Brain microvascular endothelial cell (primary cell): ENCODE measurements around the gene NRK.
"Not testable (repeated sequence)": the region's sequence is repeated elsewhere in the genome, so short reads cannot be mapped to it uniquely, and the experiment has no call there.

Experiments
- DNase-seq: peaks from one replicate; pipeline ENCODE4 v3.0.0-alpha.2; 2020
- H3K27ac ChIP-seq: fragments of 250-450 bp; sonication (Bioruptor Pico); 2 replicates; pipeline ENCODE4 v1.5.1; 2020; ENCODE audit warnings: mild to moderate bottlenecking, moderate library complexity
- H3K27me3 ChIP-seq: fragments of 250-450 bp; sonication (Bioruptor Pico); replicated peaks from 2 replicates; pipeline ENCODE4 v1.5.1; 2020; ENCODE audit warnings: mild to moderate bottlenecking
- H3K36me3 ChIP-seq: fragments of 250-450 bp; sonication (Bioruptor Pico); replicated peaks from 2 replicates; pipeline ENCODE4 v1.5.1; 2020; ENCODE audit warnings: mild to moderate bottlenecking
- H3K4me3 ChIP-seq: 2 replicates; pipeline ENCODE4 v1.5.1; 2011; ENCODE audit warnings: low read depth, mild to moderate bottlenecking, control low read depth, low read length, moderate library complexity
- CTCF ChIP-seq: IDR thresholded peaks from 2 replicates; pipeline ENCODE4 v1.5.1; 2011; ENCODE audit warnings: low read depth, mild to moderate bottlenecking, moderate library complexity, low read length, control low read depth, inconsistent platforms; ENCODE audit errors: missing control alignments
- in situ Hi-C: cut with HindIII; loops from 2 replicates; pipeline ENCODE4 v1.10.0; 2017; ENCODE audit warnings: low sequenced_read_pairs, low pct_ligation_motif_present

Gene NRK

GRCh38 chrX:105981772-105982485 is 159.6 kb downstream of the NRK start:
- Histone ChIP-seq H3K36me3 (no peaks in the 10 kb centered on the region), H3K27me3 (no peaks in the 10 kb centered on the region), H3K4me3 (no peak overlapping the region), H3K27ac (no peak overlapping the region)
- TF ChIP-seq CTCF = no peak
- in situ Hi-C loops = no loop called here
- no peak for DNase-seq

- H3K27ac ChIP-seq, H3K4me3 ChIP-seq, DNase-seq, H3K36me3 ChIP-seq, H3K27me3 ChIP-seq, in situ Hi-C loops: not testable (repeated sequence)
Measured at GRCh38 chrX:105988487-105988886, 166.1 kb downstream of the NRK start.

- Histone ChIP-seq H3K27me3 (no peaks in the 10 kb centered on the region), H3K4me3 (no peak overlapping the region)
- no peak for TF ChIP-seq CTCF
Measured at GRCh38 chrX:105999294-105999693, 177.0 kb downstream of the NRK start.

GRCh38 chrX:106000203-106000602 is 177.9 kb downstream of the NRK start:
- Histone ChIP-seq H3K27ac (no peak overlapping the region), H3K36me3 (no peaks in the 10 kb centered on the region), H3K4me3 (no peak overlapping the region), H3K27me3 (no peaks in the 10 kb centered on the region)
- in situ Hi-C loops = no loop called here
- no peak for DNase-seq
- no peak for TF ChIP-seq CTCF

More at GRCh38 chrX:105999294-105999693, 177.0 kb downstream of the NRK start:
- DNase-seq = no peak
- Histone ChIP-seq H3K27ac (no peak overlapping the region), H3K36me3 (no peaks in the 10 kb centered on the region)
- in situ Hi-C loops = no loop called here

GRCh38 chrX:106000609-106001008 is 178.3 kb downstream of the NRK start:
- H3K27ac ChIP-seq, DNase-seq, in situ Hi-C loops, H3K4me3 ChIP-seq, H3K27me3 ChIP-seq, H3K36me3 ChIP-seq: not testable (repeated sequence)

GRCh38 chrX:106005684-106006083 is 183.3 kb downstream of the NRK start:
- in situ Hi-C loops = no loop called here
- Histone ChIP-seq H3K27ac (no peak overlapping the region), H3K27me3 (no peaks in the 10 kb centered on the region), H3K36me3 (no peaks in the 10 kb centered on the region), H3K4me3 (no peak overlapping the region)
- no peak for TF ChIP-seq CTCF
- no peak for DNase-seq

GRCh38 chrX:106007815-106008214 is 185.5 kb downstream of the NRK start:
- no peaks in the 10 kb centered on the region for H3K36me3 ChIP-seq
- TF ChIP-seq CTCF = no peak
- in situ Hi-C loops = no loop called here

More at GRCh38 chrX:106007815-106008214, 185.5 kb downstream of the NRK start:
- DNase-seq = no peak
- H3K27me3 ChIP-seq = no peaks in the 10 kb centered on the region
- H3K4me3 ChIP-seq = no peak overlapping the region
- H3K27ac ChIP-seq = no peak overlapping the region
